Stimulated activated CD4-positive, alpha-beta T cell treated with anti-CD3 and anti-CD28 coated beads, Interleukin-1b, Interleukin-23, amount 100 ng/mL, for 24 hours (primary cell): ENCODE results near the gene PSMA8.
"Not testable (repeated sequence)": the region's sequence is repeated elsewhere in the genome, so short reads cannot be mapped to it uniquely, and the experiment has no call there.

Experiments
- DNase-seq, 4 experiments: peaks; one replicate each; pipeline ENCODE4 v3.0.0-alpha.2; 2020; ENCODE audit warnings: low read depth in 4 of 4, low spot score in 1 of 4

The PSMA8 gene

DNA sequence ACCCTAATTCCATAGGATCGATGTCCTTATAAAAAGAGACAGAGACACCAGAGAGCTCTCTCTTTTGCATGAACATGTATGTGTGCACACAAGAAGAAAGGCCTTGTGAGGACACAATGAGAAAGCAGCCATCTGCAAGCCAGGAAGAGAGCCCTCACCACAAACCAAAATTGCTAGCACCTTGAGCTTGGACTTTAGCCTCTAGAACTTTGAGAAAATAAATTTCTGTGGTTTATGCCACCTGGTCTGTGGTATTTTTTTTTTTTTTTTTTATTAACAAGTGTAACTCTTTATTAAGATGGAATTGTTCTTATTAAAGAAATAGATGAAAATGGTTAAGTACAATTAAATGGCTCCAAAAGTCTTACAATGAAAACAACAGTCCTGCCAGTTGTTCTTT lies 33.9 kb downstream of the PSMA8 start:
- DNase-seq: not testable (repeated sequence)

DNA sequence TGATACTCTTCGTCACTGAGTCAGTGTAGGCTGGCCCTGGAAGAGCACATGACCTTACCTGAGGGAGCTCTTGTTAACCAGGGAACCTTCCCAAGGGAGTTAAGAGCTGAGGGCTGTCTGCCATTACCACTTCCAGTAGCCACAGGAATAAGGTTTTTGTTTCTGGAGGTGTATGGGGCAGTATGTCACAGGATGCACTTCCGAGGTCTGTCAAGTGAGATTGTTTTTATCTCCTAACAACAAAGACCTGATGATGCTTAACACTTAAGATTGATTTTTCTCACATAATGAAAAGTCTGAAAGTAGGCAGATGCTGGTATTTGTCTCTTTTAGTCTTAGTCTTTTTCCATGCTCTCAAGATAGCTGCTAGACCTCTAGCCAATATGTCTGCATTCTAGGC lies 41.8 kb downstream of the PSMA8 start:
- no peak for DNase-seq

DNA sequence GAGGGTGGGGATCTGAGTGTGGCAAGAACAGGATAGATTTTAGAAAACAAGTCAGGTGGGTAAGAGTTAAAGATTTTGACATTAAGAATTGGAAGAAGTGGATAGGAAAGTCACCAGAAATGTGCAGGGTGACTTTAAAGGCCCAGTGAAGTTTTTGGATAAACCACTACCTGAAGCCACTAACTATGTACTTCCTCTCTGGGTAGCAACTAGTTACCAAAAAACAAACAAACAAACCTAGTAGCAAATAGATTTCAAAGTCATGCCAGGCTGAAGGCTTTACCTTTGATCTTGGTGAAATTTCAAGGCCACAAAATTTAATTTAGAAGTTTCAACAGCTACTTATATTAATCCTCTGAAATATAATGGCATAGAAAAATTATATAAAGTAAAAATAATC lies 42.5 kb downstream of the PSMA8 start:
- no peak for DNase-seq

DNA sequence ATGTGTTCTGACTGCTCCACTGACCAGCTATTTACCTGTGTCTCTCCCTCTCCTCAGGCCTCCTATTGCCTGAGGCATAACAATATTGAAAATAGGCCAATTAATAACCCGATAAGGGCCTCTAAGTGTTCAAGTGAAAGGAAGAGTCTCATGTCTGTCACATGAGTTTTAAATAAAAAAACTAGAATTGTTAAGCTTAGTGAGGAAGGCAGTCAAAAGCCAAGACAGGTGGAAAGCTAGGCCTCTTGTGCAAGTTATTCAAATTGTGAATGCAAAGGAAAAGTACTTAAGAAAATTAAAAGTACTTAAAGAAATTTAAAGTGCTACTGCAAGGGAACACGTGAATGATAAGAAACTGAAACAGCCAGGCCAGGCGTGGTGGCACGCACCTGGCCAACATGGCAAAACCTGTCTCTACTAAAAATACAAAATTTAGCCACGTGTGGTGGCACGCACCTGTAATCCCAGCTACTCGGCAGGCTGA lies 47.7 kb downstream of the PSMA8 start:
- no peak for DNase-seq

DNA sequence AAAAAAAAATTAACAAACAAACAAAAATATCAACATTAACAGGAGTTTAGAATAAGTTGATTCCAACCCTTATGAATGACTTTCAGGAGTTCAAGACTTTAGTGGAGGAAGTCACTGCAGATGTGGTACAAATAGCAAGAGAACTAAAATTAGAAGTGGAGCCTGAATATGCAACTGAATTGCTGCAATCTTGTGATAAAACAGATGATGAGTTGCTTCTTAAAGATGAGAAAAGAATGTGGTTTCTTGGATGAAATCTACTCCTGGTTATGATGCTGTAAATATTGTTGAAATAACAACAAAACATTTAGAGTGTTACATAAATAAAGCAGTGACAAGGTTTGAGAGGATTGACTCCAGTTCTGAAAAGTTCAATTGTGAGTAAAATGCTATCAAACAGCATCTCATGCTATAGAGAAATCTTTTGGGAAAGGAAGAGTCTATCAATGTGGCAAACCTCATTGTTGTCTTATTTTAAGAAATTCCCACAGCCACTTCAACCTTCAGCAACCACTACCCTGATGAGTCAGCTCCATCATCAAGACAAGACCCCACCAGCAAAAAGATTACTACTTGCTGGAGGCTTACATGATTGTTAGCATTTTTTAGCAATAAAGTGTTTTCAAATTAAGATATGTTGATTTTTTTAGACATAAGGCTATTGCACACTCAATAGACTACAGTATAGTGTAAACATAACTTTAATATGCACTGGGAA lies 49.9 kb downstream of the PSMA8 start:
- DNase-seq: no peak

DNA sequence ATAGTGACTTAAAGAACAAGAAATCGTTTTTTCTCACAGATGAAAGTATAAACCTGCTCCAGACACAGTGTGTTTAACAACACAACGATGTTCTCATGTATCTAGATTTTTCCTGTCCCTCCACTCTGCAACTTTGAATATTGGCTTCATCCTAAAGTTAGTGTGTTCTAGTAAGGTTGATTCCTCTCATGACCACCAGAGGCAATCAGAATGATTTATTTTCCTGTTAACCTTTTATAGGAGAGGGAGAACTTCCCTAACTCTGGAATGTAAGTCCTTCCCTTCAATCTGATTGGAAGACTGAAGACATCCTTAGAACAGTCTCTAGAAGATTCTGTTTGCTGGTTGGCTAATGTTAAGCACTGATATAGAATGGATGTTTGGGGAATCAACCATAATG lies 51.6 kb downstream of the PSMA8 start:
- DNase-seq: no peak

DNA sequence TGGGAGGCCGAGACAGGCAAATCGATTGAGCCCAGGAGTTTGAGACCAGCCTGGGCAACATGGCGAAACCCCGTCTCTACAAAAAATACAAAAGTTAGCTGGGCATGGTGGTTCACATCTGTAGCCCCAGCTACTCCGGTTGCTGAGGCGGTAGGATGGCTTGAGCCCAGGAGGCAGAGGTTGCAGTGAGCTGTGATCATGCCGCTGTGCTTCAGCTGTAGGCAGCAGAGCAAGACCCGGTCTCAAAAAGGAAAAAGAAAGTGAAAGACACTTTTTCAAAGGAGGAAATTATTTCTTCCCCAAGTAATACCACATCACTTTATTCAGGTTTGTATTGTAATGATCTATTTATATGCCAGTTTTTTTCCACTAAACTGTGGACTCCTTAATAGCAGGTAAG lies 56.8 kb downstream of the PSMA8 start:
- DNase-seq: peak in 1 of 4 experiments; percentile 12

DNA sequence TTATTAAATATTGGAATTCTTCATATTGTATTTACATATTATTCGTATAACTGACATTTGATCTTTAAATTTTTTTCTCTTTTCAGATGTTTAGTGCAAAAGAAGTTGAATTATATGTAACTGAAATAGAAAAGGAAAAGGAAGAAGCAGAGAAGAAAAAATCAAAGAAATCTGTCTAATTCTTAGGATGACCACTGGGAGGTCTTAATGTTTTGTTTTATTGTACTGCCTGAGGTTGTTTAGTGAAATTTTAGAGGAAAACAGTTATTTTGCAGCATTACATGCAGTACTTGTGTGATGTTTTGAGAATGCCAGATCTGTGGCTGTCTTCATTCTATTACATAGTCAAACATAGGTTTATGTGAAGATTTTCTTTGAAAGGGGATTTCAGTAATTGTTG lies 58.6 kb downstream of the PSMA8 start:
- no peak for DNase-seq

DNA sequence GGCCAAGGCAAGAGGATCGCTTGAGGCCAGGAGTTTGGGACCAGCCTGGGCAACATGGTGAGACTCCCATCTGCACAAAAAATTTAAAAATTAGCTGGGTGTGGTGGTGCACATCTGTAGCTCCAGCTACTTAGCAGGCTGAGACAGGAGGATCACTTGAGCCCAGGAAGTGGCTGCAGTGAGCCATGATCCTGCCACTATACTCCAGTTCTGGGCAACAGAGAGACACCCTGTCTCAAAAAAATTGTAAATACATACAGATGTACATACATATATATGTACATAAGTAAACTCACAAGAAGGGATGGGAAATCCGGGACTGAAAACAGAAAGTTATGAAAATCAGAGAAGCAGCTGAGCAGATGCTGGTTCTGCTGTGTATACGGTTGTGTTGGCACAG lies 62.9 kb downstream of the PSMA8 start:
- DNase-seq: no peak

DNA sequence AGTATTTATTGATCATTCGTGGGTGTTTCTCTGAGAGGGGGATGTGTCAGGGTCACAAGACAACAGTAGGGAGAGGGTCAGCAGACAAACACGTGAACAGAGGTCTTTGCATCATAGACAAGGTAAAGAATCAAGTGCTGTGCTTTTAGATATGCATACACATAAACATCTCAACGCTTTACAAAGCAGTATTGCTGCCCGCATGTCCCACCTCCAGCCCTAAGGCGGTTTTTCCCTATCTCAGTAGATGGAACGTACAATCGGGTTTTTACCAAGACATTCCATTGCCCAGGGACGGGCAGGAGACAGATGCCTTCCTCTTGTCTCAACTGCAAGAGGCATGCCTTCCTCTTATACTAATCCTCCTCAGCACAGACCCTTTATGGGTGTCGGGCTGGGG lies 68.3 kb downstream of the PSMA8 start:
- not testable (repeated sequence) for DNase-seq

DNA sequence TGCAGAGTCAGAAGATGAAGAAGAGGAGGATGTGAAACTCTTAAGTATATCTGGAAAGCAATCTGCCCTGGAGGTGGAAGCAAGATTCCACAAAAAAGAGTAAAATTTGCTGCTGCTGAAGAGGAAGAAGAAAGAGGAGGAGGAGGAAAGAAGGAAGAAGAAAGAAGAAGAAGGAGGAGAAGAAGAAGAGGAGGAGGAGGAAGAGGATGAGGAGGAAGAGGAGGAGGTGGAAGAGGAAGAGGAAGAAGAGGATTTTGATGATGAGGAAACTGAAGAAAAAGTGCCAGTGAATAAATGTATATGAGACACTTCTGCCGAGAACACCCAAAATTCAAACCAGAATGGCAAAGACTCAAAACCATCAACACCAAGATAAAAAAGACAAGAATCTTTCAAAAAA lies 71.6 kb downstream of the PSMA8 start:
- no peak for DNase-seq

DNA sequence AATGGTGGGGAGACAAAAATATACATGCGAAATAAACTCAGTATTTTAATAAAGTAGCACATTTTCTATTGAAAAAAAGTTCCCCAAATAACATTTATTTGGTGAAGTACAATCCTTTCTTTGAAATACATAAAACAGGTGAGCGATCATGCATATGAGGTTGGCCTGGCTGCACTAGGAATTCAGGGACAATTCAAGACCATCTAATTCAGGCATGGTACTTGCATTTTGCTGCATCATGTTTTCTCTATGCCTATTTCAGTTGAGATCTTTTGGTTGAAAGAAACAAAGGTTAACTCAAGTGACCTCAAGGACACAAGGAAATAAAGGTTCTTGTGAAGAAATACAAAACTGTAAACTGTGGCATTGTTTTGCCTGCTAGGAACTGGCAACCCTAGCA lies 72.8 kb downstream of the PSMA8 start:
- no peak for DNase-seq

DNA sequence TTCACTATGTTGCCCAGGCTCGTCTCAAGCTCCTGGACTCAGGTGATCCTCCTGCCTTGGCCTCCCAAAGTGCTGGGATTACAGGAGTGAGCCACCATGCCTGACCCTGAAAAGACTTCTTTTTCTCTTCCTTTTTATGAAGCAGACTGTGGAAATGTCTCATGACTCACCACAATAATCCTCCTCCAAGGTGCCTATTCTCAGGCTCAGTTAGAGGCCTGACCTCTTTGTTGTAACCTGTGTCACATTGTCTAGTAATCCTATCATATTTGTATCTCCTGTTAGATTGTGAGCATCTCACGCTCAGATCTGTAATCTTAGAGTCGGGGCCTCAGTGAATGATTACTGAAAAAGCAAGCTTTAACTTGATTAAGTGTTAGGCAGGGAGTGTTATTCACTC lies 74.3 kb downstream of the PSMA8 start:
- no peak for DNase-seq

DNA sequence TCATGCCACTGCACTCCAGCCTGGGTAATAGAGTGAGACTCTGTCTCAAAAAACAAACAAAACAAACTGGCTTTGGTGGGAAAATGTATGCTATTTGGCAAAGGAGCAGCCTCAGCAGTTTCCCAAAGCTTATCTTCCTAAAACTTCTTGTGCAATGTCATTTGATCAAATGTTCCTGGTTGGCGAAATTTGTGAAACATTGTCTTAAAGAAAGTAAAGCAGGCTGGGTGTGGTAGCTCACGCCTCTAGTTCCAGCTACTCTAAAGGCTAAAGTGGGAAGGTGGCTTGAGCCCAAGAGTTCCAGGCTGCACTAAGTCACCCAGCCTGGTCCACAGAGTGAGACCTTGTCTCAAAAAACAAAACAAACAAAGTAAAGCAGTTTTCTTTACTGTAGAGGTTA lies 75.3 kb downstream of the PSMA8 start:
- DNase-seq: no peak

DNA sequence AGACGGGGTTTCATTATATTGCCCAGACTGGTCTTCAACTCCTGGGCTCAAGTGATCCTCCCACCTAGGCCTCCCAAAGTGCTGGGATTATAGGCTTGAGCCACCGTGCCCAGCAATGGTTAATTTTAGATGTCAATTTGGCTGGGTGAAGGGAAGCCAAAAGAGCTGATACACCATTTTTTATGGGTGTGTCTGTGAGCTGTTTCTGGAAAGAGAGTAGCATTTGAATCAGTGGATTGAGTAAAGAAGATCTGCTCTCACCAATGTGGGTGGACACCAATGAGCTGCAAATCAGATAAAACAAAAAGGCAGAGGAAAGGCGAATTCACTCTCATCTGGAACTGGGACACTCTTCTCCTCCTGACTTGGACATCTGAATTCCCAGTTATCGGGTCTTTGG lies 76.5 kb downstream of the PSMA8 start:
- no peak for DNase-seq

DNA sequence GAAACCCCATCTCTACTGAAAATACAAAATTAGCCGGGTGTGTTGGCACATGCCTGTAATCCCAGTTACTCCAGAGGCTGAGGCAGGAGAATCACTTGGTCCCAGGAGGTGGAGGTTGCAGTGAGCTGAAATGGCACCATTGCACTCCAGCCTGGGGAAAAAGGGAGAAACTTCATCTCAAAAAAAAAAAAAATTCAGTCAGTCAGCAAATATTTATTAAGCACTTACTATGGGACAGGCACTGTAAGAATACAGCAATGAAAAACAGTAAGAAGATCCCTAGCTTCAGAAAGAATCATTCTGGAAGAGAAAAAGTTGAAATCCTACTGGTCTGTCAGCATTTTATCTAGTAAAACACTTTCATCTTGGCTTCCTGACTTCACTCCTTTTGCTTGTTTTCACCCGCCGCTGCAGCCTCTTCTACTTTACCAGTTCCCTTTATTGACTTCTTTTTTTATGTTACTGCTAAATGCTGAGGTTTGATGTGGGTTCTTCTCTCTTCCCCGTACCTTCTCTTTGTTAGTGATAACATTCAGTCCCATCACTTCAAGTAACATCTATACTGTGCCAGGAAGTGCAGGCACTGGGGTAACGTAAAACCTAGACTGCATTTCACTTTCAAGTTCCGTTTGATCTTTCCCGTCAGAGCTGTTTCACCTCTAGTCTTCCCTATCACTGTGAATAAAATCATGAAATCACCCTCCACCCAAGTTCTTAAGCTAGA lies 81.7 kb downstream of the PSMA8 start:
- DNase-seq: no peak

DNA sequence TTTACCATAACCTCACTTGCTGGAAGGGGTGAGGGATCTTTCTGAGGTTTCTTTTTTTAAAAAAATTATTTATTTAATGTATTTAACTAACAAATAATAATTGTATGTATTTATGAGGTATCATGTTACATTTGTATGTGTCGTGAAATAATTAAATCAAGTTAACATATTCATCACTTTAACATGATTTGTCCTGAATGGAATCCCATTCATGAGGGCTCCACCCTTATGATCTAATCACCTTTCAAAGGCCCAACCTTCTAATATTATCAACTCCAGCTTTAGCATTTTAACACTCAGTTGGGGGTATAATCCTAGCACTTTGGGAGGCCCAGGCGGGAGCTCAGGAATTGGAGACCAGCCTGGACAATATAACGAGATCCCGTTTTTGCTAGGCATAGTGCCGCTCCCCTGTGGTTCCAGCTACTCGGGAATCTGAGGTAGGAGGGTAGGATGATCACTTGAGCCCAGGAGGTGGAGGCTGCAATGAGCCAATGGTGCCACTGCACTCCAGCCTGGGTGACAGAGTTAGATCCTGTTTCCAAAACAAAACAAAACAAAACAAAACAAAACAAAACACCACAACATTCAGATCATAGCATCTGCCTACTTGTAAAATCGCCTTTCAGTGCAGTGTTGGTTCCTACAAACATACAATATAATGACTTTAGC lies 91.5 kb downstream of the PSMA8 start:
- DNase-seq: no peak

DNA sequence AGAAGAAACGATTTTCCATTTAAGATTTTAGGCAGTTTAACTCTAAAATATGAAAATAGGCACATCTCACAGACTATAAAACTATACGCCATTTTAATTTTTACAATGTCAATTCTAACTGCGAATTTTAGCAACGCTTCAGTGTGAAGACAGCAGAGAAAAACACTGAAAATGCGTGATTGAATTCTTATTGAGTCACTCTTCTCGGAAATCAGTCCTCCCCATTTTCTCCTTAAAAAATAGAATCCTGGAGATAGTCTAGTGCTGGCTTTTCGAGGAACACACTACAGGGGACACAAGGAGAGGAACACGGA lies 92.2 kb downstream of the PSMA8 start:
- DNase-seq: no peak

DNA sequence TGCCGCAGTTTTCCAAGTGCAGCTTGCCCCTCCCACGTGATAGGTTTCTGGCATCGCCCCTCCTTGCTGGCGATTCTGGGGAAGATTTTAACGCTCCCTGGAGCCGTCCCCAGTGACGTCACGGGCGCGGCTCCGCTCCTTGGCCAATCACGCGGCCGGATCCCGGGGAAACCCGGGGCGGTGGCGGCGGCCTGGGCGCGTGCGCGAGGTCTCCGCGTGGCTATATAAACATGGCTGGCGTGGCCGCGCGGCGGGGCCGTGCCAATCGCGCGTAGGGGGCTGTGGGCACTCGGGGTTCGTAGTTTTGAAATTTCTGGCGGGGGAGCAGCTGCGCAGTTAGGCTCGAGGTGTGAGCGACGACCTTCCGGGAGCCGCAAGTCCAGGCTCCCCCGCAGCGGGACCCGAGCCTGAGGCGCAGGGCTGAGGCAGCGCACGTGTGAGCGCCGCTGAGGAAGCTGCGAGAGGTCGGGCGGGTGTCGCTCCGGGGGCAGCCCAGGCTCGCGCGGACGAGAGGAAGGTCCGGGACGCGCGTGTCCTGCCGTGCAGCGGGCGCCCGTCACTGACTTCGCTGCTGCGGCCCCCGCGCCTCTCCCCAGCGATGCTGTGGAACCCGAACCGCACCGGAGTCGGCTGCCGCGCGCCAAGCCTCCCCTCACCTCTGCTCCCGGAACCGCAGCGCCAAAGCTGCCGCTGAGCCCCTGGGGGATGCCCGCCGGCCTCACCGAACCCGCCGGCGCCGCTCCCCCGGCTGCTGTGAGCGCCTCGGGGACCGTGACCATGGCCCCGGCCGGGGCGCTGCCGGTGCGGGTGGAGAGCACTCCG lies 92.8 kb downstream of the PSMA8 start, which contains the start of gene TAF4B:
Gene TAF4B (plus strand): TSS at position 217 of the 822 bp plus-strand sequence. CDS start 489 bp downstream, at position 706.
- DNase-seq: peak; percentile 86 to 94 (median 91)

DNA sequence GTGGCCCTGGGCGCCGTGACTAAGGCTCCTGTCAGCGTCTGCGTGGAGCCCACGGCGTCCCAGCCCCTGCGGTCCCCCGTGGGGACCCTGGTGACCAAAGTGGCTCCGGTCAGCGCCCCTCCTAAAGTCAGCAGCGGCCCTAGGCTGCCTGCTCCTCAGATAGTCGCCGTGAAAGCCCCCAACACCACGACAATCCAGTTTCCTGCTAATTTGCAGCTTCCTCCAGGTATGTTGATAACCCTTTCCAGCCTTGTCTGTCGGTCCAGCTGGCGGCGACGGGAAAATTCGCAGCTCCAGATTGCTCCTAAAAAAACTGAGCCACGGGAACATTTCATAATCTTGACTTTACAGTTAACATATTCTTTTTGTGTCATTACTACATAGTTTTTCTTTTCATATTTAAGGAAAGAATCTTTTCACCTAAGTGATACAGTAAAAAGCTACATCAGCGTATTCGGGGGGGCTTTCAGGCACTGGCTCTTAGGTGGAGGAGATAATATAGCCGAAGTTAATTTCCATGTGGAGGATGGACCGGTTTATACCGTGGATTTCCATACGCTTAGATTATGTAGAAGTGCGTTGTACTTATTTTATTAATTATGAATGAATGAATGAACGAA lies 93.5 kb downstream of the PSMA8 start:
- DNase-seq: no peak
